ENCODE results near the gene DNAJC5G.
A peak's percentile ranks its signal among the peaks of the same experiment; 100 is the strongest.
"Not testable (repeated sequence)": the region's sequence is repeated elsewhere in the genome, so short reads cannot be mapped to it uniquely, and the experiment has no call there.

The DNAJC5G gene

DNA sequence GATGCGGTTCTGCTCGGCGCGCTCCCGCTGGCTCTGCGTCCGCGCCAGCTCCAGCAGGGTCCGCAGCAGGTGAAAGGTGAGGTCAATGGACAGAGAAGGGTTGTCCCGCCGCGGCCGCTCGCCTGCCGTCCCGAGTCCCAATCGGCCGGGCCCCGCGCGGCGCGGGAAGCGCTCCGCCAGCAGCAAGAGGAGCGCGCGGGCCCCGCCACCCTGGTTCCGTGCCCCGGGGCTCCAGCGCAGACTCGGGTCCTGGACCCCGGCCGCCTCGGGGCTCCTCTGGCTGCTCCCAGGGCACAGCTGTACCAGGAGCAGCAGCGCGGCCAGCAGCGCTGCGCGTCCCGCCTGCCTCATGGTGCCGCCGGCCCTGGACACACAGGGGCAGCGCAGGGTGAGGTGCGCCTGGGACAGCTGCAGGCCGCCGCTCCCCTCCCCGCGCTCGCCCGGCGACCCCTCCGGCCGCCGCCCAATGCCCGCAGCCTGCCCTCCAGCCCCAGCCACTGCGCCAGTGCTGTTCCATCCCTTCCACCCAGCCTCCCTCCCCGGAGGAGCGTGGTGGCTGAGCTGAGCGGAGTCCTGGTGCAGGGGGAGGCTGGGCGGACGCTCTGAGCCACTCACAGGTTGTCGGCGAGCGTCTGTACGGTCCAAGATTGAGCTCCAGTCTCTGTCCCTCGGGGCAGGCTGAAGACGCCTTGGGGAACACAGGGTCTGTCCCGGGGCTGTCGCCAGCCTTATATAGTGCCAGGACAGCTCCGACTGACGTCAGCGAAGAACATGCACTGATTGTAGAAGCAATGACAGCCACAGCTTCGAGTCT lies 32.5 kb downstream of the DNAJC5G start:
- DNase-seq (ENCODE audit: low read depth, low spot score): peak; percentile 27

DNA sequence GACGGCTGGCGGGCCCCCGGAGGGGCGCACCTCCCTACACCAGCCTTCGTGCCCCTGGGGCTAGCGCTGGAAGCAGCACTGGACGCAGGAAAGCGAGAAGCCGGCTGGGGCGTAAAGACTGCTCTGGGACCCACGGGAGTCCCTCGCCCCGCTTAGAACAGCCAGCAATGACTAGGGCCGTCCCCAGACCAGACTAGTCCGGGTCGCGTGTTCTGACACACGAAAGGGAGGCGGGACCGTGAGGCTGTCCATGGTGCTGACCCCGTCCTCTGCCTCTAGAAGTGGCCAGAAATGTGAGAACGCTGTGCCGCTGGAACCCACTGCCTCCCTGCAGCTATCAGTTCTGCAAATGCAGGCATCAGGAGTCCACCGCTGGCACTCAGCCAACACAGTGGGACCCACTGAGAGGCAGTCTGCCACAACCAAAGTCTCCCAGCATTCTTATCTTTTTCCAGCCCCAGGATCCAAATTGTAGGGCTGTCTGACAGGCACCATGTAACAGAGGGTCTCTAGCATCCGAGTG lies 33.2 kb downstream of the DNAJC5G start, which contains the start of gene UCN:
TSS of gene UCN (minus strand) at position 87 of the 523 bp plus-strand sequence. CDS start 550 bp downstream, outside the sequence.
- peak; percentile 78 for DNase-seq (ENCODE audit: low read depth, low spot score)

DNA sequence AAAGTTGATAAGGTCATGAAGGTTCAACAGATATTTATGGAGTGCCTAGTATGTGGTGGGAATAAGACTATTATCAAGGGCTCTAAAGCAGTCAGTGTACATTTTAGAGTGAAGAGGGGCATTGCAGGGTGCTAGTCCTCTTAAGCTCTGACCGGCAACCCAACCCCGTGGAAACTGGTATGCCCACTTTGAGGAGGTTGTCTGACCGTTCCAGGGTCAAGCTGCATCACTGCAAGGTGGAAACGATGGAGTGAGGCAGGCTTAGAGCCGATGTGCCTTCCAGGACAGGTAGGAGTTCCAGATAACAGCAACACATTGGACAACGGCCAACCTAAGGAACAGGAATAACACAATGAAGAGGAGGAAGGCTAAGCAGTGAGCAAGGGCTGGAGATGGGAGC lies 34.4 kb downstream of the DNAJC5G start:
- DNase-seq (ENCODE audit: low read depth, low spot score): no peak

DNA sequence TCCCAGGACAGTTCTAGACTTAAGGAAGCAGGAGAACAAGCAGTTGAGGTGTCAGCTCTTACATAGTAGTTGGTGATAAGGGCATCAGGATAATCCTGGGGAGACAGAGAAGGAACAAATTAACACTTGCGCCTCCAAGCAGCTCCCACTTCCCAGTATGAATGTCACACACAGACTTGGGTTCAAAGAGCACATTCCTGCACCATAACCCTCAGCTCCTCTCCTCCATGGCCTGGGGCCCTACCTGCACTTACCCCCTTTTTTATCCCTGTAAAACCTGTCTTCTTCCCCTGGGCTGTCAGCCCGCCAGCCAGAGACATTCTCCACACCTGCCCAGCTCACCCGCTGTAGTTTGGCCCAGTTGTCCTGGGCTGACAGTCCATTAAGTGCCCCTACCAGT lies 36.9 kb downstream of the DNAJC5G start:
- DNase-seq (ENCODE audit: low read depth, low spot score): no peak

DNA sequence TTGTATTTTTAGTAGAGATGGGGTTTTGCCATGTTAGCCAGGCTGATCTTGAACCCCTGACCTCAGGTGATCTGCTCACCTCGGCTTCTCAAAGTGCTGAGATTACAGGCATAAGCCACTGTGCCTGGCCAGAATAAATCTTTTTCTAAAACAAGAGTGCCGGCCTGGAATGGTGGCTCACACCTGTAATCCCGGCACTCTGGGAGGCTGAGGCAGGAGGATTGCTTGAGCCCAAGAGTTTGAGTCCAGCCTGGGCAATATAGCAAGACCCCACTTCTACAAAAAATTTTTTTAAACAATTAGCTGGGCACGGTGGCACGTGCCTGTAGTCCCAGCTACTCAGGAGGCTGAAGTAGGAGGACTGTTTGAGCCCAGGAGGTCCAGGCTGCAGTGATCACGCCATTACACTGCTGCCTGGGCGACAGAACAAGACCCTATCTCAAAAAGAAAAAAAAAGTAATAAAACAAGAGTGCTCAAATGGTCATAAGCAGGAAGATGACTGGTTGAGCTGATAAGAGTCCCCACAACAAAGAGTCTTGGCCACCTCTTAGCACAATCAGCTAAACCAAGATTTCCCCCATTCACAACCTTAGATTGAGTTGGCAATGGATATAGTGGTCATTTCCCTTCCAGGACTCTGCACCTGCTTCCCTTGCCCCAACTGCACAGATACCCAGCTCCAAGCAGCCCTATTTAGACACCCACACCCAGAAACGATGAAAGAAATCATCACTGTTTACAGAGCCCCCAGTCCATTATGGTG lies 38.8 kb downstream of the DNAJC5G start:
- no peak for DNase-seq (ENCODE audit: low read depth, low spot score)

DNA sequence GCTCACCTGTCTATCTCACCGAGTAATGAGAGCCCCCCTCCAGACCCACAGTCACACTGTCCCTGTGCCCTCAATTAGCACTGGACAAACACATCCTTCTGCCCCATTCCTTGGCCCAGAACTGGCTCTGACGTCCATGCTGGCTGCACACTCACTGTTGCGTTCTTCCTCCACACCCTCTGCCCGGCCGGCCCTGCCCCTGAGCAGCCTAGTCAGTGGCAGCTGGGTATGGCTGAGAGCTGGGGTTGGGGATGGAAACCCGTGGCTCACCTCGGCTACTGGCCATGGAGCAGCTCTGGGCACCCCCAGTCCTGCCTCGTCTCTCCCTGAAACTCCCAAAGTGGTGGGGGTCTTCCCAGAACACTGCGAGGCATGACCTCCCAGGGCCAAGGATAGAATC lies 39.5 kb downstream of the DNAJC5G start:
- DNase-seq (ENCODE audit: low read depth, low spot score): no peak

DNA sequence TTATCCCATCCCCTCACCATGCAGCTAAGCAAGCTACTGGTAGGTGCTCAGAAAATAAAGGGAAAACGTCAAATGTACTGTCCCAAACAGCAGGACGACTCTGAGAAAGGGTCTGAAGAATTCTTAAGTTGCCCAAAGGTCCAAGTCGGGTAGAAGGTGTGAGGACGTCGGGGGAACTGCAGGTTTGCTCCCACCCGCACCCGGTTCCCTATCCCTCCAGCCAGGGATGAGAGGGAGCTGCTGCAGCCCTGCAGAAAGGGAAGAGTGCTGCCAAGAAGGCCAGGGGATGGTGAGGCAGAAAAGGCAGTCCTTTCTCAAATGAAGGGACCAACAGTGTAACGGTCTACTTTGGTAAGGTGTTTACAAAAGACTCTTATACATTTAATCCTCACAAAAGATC lies 39.9 kb downstream of the DNAJC5G start:
- no peak for DNase-seq (ENCODE audit: low read depth, low spot score)

DNA sequence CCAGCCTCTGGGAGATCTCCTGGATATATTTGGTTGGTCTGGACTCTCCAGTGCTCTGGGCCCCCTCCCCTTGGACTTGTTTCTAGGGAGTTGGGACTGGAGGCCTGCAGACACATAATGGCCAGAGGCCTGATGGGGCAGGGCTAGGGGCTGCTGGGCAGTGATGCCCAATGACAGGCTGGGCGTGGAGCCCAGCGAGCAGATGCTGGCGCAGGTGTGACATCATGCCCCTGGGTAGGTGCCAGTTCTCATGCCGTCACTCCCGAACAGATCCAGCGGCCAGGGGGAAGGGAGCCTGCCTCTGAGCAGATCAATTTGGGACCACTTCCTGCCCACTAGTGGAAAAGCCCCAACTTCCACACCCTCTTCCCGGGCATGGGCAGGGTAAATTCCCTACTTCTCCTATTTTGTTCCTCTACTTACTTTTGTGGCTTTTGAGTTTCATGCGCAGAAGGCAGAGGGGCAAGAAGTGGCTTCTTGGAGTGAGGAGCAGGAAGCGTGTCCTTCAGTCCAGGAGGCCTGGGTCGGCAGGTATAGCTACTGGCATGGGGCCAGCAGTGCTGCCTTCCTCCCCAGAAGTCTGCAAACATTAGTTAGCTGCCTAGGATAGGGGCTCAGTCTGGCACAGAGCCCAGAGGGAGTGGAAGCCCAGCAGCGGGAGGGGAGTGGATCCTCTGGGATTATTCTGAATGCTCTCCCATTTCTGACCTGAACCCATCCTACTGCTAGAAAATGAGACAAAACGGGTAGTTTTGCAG lies 41.6 kb downstream of the DNAJC5G start:
- DNase-seq (ENCODE audit: low read depth, low spot score): peak; percentile 56

DNA sequence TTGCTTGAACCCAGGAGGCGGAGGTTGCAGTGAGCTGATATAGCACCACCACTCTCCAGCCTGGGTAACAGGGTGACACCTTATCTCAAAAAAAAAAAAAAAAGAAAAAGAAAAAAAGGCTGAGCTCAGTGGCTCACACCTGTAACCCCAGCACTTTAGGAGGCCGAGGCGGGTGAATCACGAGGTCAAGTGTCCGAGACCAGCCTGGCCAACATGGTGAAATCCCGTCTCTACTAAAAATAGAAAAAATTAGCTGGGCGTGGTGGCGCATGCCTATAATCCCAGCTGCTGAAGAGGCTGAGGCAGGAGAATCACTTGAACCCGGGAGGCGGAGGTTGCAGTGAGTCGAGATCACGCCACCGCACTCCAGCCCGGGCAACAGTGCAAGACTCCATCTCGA lies 44.6 kb downstream of the DNAJC5G start:
- not testable (repeated sequence) for DNase-seq (ENCODE audit: low read depth, low spot score)

DNA sequence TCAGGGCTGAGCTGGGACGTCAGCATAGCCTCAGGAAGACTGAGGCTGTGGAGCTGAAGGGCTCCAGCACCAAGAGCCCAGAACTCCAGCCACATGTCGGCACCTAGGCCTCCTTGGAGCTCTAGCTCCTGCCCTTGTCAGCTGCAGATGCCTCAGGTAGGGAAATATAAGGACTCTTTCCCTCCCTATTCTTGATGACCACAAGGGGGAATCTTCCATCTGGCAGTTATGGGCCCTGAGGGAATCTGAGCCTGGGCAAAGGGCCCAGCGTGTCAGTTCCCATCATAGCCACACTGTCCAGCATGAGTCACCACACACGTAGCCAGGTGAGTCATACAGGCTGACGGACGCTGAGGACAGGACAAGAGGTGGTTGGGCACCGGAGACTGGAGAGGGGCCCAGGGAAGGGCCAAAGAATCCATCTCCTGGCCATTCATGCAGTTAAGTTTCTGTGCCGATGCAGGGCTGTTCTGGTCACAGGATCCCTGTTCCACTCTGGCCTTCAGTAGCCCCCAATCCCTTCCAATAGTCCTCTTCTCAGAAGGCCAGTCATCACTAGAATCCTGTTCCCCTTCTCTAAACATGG lies 45.8 kb downstream of the DNAJC5G start:
- DNase-seq (ENCODE audit: low read depth, low spot score): peak; percentile 97

DNA sequence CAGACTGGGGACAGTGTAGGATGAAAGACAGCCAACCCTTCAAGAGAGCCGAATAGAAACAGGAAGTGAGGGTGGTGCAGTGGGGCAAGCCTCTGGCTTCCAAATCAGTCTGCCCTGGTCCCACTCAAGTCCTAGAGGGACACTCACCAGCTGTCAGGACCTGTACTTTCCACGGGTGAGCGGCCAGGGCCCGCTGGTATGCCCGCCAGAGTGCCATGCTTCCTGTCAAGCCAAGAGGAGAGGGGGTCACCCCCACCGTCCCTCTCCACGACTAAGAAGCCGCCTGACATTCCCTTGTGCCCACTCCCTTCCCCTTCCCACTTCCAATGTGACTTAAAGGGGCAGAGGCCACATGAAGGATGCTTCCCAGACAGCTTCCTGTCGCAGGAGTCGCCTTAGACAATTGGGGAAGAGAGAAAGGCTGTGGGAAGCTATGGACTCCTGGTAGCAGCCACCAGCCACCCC lies 47.1 kb downstream of the DNAJC5G start:
- peak; percentile 31 for DNase-seq (ENCODE audit: low read depth, low spot score)

DNA sequence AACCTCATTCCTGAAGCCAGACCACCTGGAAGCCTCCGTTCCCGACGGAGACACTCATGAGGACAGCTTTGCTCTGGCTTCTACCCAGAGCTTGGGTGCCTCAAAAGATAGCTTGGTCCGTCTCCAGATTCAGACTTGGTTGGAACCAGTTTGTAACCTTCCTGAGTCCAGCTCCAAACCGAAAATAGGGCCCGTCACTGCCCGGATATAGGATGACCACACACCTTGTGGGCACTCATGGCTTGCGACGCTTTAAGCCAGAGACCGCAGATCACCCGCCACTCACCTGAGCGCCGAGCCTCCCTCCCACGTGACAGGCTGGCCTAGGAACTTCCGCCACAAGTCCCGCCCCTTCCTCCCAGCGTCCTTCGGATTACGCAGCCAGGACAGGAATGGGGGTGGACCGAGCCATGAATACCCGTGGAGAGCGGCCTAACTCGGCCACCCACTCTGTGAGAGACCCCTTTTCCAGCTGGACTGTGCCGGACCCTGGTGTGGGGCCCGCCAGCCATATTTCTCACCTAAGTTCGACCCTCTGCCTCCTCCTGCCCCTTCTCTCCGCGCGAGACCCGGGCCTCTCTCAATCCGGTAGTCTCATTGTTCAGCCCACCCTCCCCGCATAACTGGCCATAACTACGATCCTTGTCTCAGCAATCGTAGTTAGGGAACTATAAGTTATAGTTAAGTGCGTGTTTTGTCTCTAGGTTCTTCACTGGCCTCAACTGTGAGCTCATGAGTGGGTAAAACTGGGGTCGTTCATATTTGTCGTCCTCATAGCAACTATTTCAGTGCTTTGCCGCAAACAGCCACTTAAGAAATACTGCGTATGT lies 47.7 kb downstream of the DNAJC5G start, which contains the start of gene MPV17:
TSS of gene MPV17 (minus strand) at position 332 of the 830 bp plus-strand sequence. CDS start 580 bp downstream, outside the sequence.
- peak; percentile 96 for DNase-seq (ENCODE audit: low read depth, low spot score)

DNA sequence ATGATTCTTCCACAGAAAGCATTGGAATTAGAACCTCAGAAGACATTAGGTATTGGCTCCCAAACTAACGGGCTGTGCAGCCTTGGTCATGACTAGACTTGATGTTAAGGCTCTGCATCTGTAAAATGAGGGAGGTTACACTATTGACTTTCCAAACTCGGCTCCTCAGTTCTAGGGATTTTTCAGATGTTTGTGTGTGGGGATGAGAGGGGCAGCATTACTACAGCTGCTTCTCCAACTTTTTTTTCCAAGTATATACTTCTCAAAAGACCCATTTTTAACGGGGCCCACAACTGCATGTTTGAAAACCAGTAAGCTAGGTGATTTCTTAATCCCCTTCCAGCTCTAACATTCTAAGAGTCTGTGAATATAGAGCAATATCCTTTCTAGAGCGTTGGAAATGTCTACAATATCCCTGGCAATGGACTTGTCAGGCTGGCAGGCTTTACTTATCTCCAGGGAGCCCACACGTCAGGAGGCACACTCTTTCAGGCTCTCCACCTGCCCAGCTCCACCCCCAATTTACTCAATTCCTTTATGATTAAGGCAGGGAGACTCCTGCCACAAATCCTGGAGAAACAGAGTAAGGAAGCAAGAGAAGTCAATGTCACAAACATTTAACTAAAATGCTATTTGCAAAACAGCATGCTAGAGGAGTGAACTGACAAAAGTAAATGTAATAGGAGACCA lies 48.5 kb downstream of the DNAJC5G start:
- DNase-seq (ENCODE audit: low read depth, low spot score): no peak

DNA sequence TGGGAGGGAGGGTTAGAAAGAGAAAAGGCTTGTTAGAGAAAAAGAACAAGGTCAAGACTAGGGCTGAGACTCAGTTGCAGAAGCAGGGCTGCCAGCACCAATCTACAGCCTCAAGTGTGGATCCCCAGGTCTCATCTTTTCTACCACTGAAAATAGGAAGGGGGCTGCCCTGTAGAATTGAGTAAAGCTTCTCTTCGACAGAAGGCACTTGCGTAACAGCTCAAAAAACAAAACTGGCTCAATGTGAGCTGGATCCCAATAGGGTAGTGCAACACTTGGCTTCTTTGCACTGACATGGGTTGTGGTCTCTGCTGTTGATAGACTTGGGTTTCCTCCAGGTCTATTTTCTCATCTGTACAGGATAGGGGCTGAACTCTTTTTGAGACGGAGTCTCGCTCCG lies 49.5 kb downstream of the DNAJC5G start:
- no peak for DNase-seq (ENCODE audit: low read depth, low spot score)
